Panc1 (cell line): Measurements from ENCODE around the gene ITGB2. TPM values are rescaled to one million over a fixed set of nuclear protein-coding genes. Genes with fewer than 3 reads are reported as not detected.

ENCODE experiments used
- ATAC-seq: fragments of 200-7000 bp; cut with Tn5 transposase; 2 replicates; pipeline ENCODE4 v1.9.1; 2020; ENCODE audit warnings: mild to moderate bottlenecking, moderate library complexity
- BruUV-seq: library from RNA; stranded (reverse); fragments of 400-500 nt; replicated peaks from 2 replicates; lab custom pipeline; 2021; lab: Mats Ljungman, UMichigan
- CTCF ChIA-PET: fragments of 300-600 bp; sonication (Branson Sonifier 250); formaldehyde crosslinking; loops from one replicate; lab custom pipeline; 2022; ENCODE audit warnings: antibody characterized with exemption; lab: Charles Lee
- POLR2A ChIA-PET: fragments of 300-600 bp; sonication (Branson Sonifier 250); formaldehyde crosslinking; loops from one replicate; lab custom pipeline; 2022; ENCODE audit warnings: antibody characterized with exemption; lab: Charles Lee
- DNase-seq: peaks from one replicate; pipeline ENCODE4 v3.0.0-alpha.2; 2010; ENCODE audit warnings: low read depth, low spot score
- H3K27ac ChIP-seq: 2 replicates; pipeline ENCODE4 v1.5.1; 2011; ENCODE audit warnings: mild to moderate bottlenecking, low read length, inconsistent platforms
- H3K27me3 ChIP-seq: fragments of 200-500 bp; sonication (Bioruptor generic); 2 replicates; pipeline ENCODE4 v1.6.0; 2014; ENCODE audit warnings: low read length, inconsistent platforms; ENCODE audit not compliant: control insufficient read depth, insufficient read depth
- H3K36me3 ChIP-seq: fragments of 200-500 bp; sonication (Bioruptor generic); 2 replicates; pipeline ENCODE4 v1.5.1; 2014; ENCODE audit warnings: inconsistent platforms, mild to moderate bottlenecking, low read length, moderate library complexity; ENCODE audit not compliant: control insufficient read depth, insufficient read depth
- H3K4me1 ChIP-seq: 2 replicates; pipeline ENCODE4 v1.5.1; 2011; ENCODE audit warnings: inconsistent platforms, mild to moderate bottlenecking, low read length, moderate library complexity; ENCODE audit not compliant: control insufficient read depth, insufficient read depth
- H3K4me3 ChIP-seq, 2 experiments: 2 replicates each; pipeline ENCODE4 v1.5.1; 2011 to 2012; ENCODE audit warnings: low read depth in 2 of 2, low read length in 2 of 2, mild to moderate bottlenecking in 2 of 2, inconsistent platforms in 1 of 2, moderate library complexity in 1 of 2
- H3K9me3 ChIP-seq: fragments of 200-500 bp; sonication (Bioruptor generic); 2 replicates; pipeline ENCODE4 v1.5.1; 2014; ENCODE audit warnings: low read depth, mild to moderate bottlenecking, inconsistent platforms, low read length, moderate library complexity; ENCODE audit not compliant: control insufficient read depth, insufficient read depth
- POLR2AphosphoS5 ChIP-seq: IDR thresholded peaks from 2 replicates; pipeline ENCODE4 v1.6.1; 2012; ENCODE audit warnings: mild to moderate bottlenecking, low read depth, low read length, moderate library complexity
- SIN3A ChIP-seq: IDR thresholded peaks from 2 replicates; pipeline ENCODE4 v1.6.1; 2012; ENCODE audit warnings: low read depth, mild to moderate bottlenecking, low read length, moderate library complexity, borderline replicate concordance; ENCODE audit not compliant: insufficient read depth
- TCF7L2 ChIP-seq: IDR thresholded peaks from 2 replicates; pipeline ENCODE4 v1.6.1; 2011; ENCODE audit warnings: mild to moderate bottlenecking, low read depth, low read length, inconsistent platforms
- in situ Hi-C: cut with HindIII; loops from 2 replicates; pipeline ENCODE4 v1.10.0; 2016; ENCODE audit warnings: low sequenced_read_pairs, low pct_unique_long_range_greater_than_20kb
- intact Hi-C: fragments of 100-400 bp; cut with micrococcal nuclease; formaldehyde crosslinking; loops from one replicate; pipeline ENCODE4 v1.10.0; 2022; ENCODE audit not compliant: unreplicated experiment
- total RNA-seq: library from RNA; stranded (reverse); gene quantifications from one replicate; pipeline ENCODE4 v1.2.1, GENCODE V29; 2021; ENCODE audit not compliant: unreplicated experiment
- TF ChIP-seq, protein P1 (sequence below), 2 experiments: IDR thresholded peaks; 2 replicates each; pipeline ENCODE4 v1.6.1; 2011 to 2012; ENCODE audit warnings: low read depth in 2 of 2, control low read depth in 1 of 2, low read length in 1 of 2, mild to moderate bottlenecking in 1 of 2, moderate library complexity in 1 of 2; ENCODE audit not compliant: insufficient read depth in 1 of 2
- TF ChIP-seq, protein P2 (sequence below): fragments of 450-650 bp; IDR thresholded peaks from 2 replicates; pipeline ENCODE4 v1.5.1; 2017; ENCODE audit warnings: mild to moderate bottlenecking

The ITGB2 gene
- total RNA-seq, 1 experiment from 2014 or later: 3.0 TPM

DNA sequence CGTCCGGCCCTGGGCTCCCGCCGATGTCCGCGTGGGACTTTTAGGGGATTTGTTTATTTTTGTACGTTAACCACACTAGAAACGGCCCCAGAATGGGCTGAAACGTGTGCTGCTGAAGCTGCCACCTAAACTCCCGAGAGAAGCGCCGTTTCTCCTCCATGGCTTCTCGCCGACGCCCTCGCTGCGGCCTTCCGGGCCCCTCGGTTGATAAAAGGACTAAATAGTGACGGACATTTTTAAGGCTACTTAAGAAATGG is 46.5 kb downstream of the ITGB2 start:
- in situ Hi-C loops: no loop called here
- POLR2A ChIA-PET: interaction anchor here (0.7 kb wide), 1 partner anchor 536 kb away, joined by 4 read pairs; no protein-coding TSS in a partner anchor

DNA sequence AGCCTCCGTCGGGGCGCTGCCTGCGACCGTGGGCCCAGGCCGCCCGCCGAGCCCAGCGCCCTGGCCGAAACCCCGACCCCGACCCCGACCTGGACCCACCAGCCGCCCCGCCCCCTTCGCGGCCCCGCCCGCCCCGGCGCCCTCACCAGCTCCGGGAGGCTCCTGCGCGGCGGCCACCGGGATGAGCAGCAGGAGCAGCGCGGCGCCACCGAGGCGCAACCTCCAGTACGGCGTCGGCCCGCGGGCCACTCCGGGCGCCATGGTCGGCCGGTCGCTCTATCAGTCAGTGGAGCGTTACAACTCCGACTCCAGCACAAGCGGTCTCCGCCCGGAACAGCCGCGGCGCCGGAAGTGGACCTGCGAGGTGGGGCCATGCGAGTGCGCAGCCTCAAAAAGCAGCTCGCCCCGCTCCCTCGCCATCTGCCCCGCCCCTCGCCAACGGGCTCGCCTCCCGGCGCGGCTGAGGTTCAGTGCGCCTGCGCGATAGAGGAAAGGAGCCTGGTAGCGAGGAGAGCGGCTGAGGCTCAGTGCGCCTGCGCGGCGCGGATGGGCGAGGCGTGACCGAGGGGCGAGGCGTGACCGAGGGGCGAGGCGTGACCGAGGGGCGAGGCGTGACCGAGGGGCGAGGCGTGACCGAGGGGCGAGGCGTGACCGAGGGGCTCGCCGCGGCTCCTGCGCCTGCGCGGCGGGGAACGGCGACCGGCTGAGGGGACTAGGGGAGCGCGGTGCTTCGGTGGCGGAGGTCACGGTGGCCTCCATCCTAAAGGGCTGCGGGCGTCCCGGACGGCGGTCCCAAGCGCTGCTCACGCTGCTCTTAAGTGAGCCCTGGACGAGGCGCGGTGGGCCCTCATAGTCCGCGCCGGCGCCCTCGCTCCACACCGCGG is 47.1 kb downstream of the ITGB2 start, which contains the start of gene PTTG1IP:
Gene PTTG1IP (minus strand): TSS at position 335 of the 884 bp plus-strand sequence. CDS start 74 bp downstream, at position 261.
- Histone ChIP-seq H3K36me3 (no peaks in the 10 kb centered on the region), H3K4me1 (peaks cover 27% of the 10 kb centered on the region), H3K27me3 (no peaks in the 10 kb centered on the region), H3K27ac (peak within 1 kb of the TSS; percentile 95), H3K9me3 (no peaks in the 10 kb centered on the region), H3K4me3 (peak within 1 kb of the TSS; percentile 81 to 85)
- peak; percentile 77 for ATAC-seq
- POLR2A ChIA-PET: interaction anchor here (0.7 to 0.8 kb wide), 3 partner anchors 69 to 537 kb away, joined by 3 to 6 read pairs (median 4); no protein-coding TSS in a partner anchor
- in situ Hi-C loops (no loop called here), intact Hi-C loops (loop anchor here (2.0 to 10.0 kb wide), 2 partner anchors 51 to 73 kb away; partner anchors contain the start of genes ITGB2 and UBE2G2)
- TF ChIP-seq, protein P1, sequence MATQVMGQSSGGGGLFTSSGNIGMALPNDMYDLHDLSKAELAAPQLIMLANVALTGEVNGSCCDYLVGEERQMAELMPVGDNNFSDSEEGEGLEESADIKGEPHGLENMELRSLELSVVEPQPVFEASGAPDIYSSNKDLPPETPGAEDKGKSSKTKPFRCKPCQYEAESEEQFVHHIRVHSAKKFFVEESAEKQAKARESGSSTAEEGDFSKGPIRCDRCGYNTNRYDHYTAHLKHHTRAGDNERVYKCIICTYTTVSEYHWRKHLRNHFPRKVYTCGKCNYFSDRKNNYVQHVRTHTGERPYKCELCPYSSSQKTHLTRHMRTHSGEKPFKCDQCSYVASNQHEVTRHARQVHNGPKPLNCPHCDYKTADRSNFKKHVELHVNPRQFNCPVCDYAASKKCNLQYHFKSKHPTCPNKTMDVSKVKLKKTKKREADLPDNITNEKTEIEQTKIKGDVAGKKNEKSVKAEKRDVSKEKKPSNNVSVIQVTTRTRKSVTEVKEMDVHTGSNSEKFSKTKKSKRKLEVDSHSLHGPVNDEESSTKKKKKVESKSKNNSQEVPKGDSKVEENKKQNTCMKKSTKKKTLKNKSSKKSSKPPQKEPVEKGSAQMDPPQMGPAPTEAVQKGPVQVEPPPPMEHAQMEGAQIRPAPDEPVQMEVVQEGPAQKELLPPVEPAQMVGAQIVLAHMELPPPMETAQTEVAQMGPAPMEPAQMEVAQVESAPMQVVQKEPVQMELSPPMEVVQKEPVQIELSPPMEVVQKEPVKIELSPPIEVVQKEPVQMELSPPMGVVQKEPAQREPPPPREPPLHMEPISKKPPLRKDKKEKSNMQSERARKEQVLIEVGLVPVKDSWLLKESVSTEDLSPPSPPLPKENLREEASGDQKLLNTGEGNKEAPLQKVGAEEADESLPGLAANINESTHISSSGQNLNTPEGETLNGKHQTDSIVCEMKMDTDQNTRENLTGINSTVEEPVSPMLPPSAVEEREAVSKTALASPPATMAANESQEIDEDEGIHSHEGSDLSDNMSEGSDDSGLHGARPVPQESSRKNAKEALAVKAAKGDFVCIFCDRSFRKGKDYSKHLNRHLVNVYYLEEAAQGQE (IDR thresholded peaks at IDR 0.05; ENCODE audit: insufficient read depth in 1 of 2, low read depth in 2 of 2, low read length in 1 of 2): no peak
- TF ChIP-seq, protein P2, sequence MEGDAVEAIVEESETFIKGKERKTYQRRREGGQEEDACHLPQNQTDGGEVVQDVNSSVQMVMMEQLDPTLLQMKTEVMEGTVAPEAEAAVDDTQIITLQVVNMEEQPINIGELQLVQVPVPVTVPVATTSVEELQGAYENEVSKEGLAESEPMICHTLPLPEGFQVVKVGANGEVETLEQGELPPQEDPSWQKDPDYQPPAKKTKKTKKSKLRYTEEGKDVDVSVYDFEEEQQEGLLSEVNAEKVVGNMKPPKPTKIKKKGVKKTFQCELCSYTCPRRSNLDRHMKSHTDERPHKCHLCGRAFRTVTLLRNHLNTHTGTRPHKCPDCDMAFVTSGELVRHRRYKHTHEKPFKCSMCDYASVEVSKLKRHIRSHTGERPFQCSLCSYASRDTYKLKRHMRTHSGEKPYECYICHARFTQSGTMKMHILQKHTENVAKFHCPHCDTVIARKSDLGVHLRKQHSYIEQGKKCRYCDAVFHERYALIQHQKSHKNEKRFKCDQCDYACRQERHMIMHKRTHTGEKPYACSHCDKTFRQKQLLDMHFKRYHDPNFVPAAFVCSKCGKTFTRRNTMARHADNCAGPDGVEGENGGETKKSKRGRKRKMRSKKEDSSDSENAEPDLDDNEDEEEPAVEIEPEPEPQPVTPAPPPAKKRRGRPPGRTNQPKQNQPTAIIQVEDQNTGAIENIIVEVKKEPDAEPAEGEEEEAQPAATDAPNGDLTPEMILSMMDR: no peak
- TF ChIP-seq TCF7L2 (no peak), POLR2AphosphoS5 (no peak; the same call in 1 of the 2 replicates), SIN3A (no peak)
- CTCF ChIA-PET: interaction anchor here (0.5 to 0.6 kb wide), 3 partner anchors 10 to 47 kb away, joined by 3 to 13 read pairs (median 8); no protein-coding TSS in a partner anchor
- no TSS peak for BruUV-seq
- DNase-seq: no peak

More for the DNA sequence above, 46.5 kb downstream of the ITGB2 start:
- Histone ChIP-seq H3K4me1 (peaks cover 25% of the 10 kb centered on the region), H3K27me3 (no peaks in the 10 kb centered on the region), H3K27ac (peak overlapping the region; percentile 92), H3K36me3 (no peaks in the 10 kb centered on the region), H3K9me3 (no peaks in the 10 kb centered on the region), H3K4me3 (peak overlapping the region; percentile 68 to 81)
- no peak for ATAC-seq
- no peak for DNase-seq
- intact Hi-C loops: loop anchor here (2.0 to 10.0 kb wide), 2 partner anchors 51 to 73 kb away; partner anchors contain the start of genes ITGB2 and UBE2G2
- TF ChIP-seq POLR2AphosphoS5: no peak
- TF ChIP-seq, protein P2: no peak
- TF ChIP-seq, protein P1 (IDR thresholded peaks at IDR 0.05; ENCODE audit: insufficient read depth in 1 of 2, low read depth in 2 of 2, low read length in 1 of 2): no peak
- TF ChIP-seq TCF7L2: no peak
- TF ChIP-seq SIN3A: no peak
- CTCF ChIA-PET: interaction anchor here (0.5 to 0.6 kb wide), 2 partner anchors 9 to 48 kb away, joined by 3 to 13 read pairs; no protein-coding TSS in a partner anchor
- TSS peak; percentile 86 for BruUV-seq
